Sciatic nerve (tissue), 2 donors: Measurements from ENCODE around the gene SLBP. TPM values are rescaled to one million over a fixed set of nuclear protein-coding genes. Genes with fewer than 3 reads are reported as not detected.

Experiments used
- ATAC-seq: fragments of 200-7000 bp; cut with Tn5 transposase; one replicate; pipeline ENCODE4 v1.9.1; 2020; ENCODE audit warnings: mild to moderate bottlenecking, moderate library complexity
- DNase-seq: peaks from one replicate; pipeline ENCODE4 v3.0.0-alpha.2; 2020; ENCODE audit warnings: low spot score
- intact Hi-C: fragments of 100-400 bp; cut with DNase I; formaldehyde crosslinking; loops from one replicate; pipeline ENCODE4 v1.14.2; 2022
- total RNA-seq: library from RNA; stranded (reverse); fragmentation: NEBNext Ultra II Directional; extraction: Animal tissue kit (Norgen Biotek cat#: 25700); gene quantifications from one replicate; pipeline ENCODE4 v1.2.1, GENCODE V29; 2021
- donor health status: DM: no; HTN: no; CAD: no.
- donor health status: DM: no; HTN: no; CAD: no.

Gene SLBP
- total RNA-seq, 1 donor from 2014 or later: 23.2 TPM

- ATAC-seq: no peak
- no peak for DNase-seq
- intact Hi-C loops: no loop called here
Observed at GRCh38 chr4:1643971-1644735, 68.0 kb downstream of the SLBP start.

Other genes with a start within 250 kb of the SLBP start
- 1.9 TPM for gene FAM53A, start 28.0 kb downstream of the SLBP start, total RNA-seq
- gene TMEM129, start 9.0 kb upstream of the SLBP start, total RNA-seq: 24.1 TPM
- gene TACC3, start 9.2 kb upstream of the SLBP start, total RNA-seq: 9.9 TPM
- gene FGFR3, start 81.0 kb upstream of the SLBP start, total RNA-seq: 5.4 TPM
- gene LETM1, start 143.8 kb upstream of the SLBP start, total RNA-seq: 37.9 TPM
- 51.4 TPM for gene NSD2, start 159.1 kb upstream of the SLBP start, total RNA-seq